ENCODE data around the gene IGFL2.
"Not testable (repeated sequence)": the region's sequence is repeated elsewhere in the genome, so short reads cannot be mapped to it uniquely, and the experiment has no call there.

The IGFL2 gene

DNA sequence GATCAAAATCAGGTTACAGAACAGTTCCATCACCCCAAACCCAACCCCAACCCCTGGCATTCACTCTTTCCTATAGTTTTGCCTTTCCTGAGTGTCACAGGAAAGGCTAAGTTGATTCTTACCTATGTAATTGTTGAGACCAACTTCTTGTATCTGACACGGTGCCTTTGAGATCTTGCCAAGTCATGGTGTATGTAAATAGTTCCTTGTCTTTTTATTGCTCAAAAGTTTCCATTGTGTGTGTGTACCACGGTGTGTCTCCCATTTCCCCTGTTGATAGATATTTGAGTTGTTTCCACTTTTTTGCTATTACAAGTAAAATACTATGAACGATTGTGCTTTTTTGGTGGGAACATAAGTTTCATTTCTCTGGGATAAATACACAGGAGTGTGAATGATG is 3.3 kb upstream of the IGFL2 start:
- DNase-seq = no peak

DNA sequence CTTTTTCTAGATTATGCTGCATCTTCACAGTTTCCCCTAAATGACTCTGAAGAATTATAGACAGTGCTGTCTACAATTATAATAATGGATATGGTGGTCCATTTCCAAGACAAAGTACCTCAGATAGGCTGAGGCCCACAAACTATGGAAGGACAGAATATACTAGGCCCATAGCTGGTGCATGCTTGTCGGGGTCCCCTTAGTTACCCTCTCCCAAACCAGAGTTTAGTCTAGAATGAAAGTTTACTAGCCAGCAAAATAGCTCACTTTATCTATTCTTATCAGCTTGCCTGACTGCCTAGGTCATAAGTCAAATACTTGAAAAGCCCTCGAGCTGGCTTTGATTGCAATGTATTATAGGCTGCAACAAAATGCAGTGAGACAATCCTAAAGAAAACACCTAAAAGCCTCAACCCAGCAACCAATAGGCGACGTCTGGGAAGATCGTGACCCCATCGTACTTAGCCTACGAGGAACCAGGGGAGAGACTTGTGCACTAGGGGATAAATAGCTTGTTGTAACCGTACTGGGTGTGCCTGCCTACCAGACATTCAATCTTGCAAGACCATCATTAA is 785 bp upstream of the IGFL2 start:
- DNase-seq = no peak

DNA sequence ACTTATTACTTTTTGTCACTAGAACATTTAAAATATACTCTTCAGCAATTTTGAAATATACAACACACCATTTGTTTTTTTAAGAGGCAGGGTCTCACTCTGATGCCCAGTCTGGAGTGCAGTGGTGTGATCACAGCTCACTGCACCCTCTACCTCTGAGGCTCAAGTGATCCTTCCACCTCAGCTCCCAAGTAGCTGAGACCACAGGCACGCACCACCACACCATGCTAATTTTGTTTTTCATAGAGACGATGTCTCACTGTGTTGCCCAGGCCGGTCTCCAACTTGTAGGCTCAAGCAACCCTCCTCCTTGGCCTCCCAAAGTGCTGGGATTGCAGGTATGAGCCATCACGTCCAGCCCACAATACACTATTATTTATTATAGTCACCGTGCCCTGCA is 2.6 kb downstream of the IGFL2 start:
- DNase-seq = no peak

DNA sequence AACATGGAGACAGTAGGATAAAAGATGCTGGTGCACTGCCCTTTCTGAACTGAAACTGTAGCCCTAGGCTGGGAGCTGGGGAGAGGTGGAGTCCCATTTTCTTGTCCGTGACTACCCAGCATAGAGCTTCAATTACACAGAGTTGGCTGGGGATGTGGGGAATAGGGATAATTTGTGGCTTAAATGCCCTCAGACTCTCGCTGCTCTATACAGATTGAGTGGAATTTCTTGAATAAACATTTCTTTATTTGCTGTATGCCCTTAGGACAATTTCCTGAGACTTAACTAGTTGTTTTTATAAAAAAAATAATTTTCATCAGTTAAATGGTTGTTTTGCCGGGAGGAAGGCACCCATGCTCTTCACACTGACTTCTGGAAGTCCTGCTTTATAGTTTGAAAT is 7.2 kb downstream of the IGFL2 start:
- no peak for DNase-seq

DNA sequence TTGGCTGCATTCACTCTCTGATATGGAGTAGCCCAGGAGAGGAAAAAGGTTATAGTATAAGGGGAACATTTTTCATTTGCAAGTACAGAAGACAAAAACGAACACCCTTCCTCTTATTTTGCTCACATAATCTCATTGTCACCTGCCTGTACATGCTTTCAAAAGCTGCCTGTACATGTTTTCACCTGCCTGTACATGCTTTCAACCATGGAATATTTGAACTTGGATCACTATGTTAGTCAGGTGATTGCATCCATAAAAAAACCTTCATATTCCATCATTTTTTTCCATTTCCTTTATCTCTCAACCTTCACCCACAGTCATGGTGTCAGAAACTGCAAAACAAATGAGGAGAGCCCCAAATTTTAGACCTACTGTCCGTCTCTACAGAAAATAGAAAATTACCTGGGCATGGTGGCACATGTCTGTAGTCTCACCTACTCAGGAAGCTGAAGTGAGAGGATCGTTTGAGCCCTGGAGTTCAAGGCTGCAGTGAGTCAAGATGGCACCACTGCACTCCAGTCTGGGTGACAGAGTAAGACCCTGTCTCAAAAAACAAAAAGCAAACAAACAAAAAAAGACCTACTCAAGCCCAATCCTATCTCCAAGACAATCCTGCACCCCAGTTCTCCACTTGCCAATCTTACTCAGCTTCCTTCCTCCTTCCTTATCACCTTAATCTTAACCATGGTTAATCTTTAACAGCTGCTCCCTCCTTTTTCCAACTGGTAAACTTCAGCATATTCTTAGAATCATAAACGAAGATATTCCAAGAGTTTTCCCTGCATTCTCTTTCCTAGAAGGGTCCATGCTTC is 11.6 kb downstream of the IGFL2 start:
- no peak for DNase-seq

DNA sequence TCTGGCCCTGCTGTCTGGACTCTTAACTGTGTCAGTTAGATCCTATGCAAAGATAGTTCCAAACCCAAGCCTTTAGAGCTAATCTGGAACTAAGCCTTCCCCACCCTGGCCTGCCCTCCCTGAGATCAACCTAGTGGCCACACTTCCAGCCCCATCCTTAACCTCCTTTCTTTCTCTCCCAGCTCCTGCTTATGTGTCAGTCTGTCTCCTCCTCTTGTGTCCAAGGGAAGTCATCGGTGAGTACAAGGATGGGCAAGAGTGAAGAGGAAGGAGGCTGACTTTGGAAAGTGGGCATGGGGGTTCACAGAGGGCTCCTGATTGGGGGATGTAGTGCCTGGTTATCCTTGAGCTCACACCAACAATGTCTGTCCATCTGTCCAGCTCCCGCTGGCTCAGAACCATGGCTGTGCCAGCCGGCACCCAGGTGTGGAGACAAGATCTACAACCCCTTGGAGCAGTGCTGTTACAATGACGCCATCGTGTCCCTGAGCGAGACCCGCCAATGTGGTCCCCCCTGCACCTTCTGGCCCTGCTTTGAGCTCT is 12.3 kb downstream of the IGFL2 start:
- no peak for DNase-seq

DNA sequence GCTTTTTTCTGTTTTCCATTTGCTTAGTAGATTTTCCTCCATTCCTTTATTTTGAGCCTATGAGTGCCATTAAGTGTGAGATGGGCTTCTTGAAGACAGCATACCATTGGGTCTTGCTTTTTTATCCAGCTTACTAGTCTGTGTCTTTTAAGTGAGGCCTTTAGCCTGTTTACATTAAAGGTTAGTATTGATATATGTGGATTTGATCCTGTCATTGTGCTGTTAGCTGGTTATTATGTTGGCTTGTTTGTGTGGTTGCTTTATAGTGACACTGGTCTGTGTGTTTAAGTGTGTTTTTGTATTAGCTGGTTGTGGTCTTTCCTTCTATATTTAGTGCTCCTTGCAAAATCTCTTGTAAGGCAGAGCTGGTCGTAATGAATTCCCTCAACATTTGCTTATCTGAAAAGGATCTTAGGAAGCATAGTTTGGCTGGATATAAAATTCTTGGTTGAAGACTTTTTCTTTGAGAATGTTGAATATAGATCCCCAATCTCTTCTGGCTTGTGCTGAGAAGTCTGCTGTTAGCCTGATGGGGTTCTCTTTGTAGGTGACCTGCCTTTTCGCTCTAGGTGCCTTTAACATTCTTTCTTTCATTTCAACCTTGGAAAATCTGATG is 13.7 kb downstream of the IGFL2 start:
- not testable (repeated sequence) for DNase-seq

DNA sequence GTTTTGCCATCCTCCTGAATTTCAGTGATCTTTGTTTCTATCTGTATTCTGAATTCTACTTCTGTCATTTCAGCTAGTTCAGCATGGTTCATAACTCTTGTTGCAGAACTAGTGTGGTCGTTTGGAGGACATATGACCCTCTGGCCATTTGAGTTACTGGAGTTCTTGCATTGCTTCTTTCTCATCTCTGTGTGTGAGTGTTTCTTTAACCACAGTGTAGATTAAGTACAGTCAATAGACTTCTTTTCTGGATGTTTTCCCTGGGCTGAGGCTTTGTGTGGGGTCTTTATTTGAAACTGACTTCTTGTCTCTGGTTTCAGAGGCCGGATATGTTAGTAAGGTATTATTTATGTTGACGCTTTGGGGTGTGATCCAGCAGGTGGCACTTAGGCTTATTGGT is 14.7 kb downstream of the IGFL2 start:
- DNase-seq = no peak

DNA sequence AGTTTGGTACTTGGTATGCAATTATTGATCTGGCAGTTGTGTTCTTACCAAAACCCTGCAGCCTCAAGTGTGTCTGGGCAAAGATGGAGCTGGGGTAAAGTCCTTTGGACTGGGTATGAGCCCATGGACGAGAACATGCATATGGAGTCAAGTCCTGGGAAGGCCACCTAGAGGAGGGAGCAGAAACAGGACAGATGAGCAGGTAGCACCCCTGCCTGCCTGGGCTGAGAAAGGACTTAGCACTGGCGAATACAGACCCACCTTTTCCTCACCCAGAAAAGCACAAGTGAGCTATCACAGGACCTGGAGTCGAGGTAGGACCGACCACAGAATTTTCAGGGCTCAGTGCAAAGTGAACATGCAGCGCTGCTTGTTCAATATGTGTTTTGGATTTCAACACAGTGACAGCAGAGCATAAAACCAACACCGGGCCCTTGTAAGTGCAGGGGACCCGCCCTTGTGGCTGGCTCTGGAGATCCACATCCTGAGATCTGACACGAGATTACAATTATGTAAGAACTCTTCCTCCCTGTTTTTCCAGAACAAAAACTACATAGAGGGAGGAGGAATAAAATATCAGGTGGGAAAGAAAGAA is 25.9 kb downstream of the IGFL2 start:
- DNase-seq = no peak

DNA sequence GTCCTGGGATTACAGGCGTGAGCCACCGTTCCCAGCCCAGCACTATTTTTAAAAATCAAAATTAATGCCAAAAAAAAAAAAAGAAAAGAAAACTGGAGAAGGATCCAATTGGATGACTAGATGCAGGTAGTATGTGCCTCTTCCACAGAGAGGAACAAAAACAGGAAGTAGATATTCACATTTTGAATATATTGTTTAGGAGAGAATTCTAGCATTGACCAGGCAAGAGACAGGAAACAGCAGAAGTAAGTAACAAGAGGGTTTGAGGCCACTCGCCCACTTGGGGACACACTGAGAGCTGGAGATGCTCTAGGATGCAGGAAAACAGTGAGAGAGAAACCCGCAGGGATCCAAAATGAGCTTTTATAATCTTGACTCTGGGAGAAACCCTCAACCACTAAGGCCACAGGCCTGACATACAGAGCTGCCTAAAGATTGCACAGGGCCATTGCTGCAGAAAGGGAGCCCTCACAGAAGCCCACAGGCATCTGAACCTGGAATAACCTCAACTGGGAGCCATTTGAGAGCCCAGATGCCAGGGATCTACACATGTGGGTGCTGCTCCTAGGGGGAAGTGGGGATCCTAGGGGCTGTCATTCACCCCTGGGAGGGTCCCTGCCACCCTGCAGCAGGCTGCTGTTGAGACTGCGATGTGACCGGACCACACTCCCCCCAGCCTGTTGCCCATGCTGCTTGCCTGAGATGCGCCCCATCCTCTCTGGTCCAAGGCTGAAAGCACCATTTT is 28.2 kb downstream of the IGFL2 start:
- no peak for DNase-seq

DNA sequence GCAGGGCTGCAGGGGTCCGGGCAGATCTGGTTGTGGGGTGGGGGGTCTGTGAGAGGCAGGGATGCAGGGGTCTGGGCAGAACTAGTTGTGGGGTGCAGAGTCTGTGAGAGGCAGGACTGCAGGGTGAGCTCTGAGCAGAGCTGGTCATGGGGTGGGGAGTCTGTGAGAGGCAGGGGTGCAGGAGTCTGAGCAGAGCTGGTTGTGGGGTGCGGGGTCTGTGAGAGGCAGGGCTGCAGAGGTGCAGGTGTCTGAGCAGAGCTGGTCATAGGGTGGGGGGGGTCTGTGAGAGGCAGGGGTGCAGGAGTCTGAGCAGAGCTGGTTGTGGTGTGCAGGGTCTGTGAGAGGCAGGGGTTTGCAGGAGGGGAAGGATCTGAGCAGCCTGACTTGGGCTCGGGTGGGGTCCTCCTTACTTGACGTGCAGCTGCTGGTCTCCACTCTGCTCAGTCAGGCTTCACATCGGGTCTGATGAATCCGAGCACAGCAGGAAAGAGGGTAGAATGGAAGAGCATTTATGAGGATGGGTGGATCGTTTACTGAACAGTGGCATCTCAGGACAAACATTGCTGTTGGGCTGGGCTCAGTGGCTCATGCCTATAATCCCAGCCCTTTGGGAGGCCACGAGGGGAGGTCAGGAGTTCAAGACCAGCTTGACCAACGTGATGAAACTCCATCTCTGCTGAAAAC is 31.2 kb downstream of the IGFL2 start:
- DNase-seq = no peak

DNA sequence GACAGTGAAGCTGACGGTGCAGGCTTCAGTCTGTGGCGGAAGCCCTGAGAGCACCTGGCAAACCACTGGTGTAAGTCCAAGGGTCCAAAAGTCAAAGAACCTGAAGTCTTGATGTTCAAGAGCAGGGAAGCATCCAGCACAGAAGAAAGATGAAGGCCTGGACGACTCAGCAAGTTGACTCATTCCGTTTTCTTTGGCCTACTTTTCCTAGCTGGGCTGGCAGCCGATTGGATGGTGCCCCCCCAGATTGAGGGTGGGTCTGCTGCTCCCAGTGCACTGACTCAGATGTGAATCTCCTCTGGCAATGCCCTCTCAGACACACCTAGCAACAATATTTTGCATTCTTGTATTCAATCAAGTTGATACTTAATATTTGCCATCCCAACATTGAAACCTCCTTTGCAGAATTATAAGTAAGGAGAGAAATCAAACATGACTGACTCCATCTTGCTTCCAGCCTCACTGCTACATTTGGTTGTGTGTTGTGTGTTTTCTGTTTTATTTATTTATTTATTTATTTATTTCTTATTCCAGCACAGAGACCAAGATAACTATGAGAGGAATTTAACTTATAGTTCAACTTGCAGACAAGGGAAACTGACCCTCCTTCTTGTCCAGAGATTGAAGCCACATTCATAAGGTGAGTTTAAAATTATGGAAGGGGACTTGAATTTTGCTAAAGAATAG is 32.8 kb downstream of the IGFL2 start:
- no peak for DNase-seq

DNA sequence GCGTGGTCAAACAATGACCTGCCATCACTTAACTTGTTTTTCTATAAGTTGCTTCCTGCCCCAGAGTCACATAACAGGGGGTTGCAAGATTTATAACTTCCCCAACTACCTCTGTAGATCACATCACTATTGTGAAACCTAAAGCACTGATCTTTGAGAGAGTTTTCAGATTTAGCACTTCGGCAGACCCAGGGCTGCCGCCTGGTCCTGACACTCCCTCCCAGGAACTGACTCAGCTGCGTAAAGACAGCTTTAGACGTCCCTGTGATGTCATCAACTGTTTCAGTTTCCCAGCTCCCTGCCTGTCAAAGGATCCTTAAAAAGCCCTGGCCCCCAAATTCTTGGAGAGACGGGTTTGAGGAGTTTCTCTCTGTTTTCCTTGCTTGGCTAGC is 33.3 kb downstream of the IGFL2 start:
- peak; percentile 48 for DNase-seq

DNA sequence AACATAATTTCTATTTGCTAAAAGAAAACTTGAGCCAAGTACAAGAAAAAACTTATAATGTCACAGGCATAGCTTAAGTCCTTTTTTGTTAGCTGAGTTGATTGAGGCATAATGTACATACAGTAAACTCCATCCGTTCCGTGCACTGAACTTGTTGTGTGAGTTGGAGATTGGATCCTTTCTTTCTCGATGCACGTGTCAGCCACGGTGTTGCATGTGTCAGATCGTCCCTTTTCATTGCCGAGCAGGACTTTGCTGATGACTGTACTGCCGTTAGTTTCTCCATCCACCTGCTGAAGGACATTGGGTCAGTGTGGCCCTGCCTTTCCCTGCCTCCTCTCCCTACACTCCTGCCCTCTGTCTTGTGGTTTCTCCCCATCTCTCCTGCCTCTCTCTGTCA is 34.4 kb downstream of the IGFL2 start:
- no peak for DNase-seq

DNA sequence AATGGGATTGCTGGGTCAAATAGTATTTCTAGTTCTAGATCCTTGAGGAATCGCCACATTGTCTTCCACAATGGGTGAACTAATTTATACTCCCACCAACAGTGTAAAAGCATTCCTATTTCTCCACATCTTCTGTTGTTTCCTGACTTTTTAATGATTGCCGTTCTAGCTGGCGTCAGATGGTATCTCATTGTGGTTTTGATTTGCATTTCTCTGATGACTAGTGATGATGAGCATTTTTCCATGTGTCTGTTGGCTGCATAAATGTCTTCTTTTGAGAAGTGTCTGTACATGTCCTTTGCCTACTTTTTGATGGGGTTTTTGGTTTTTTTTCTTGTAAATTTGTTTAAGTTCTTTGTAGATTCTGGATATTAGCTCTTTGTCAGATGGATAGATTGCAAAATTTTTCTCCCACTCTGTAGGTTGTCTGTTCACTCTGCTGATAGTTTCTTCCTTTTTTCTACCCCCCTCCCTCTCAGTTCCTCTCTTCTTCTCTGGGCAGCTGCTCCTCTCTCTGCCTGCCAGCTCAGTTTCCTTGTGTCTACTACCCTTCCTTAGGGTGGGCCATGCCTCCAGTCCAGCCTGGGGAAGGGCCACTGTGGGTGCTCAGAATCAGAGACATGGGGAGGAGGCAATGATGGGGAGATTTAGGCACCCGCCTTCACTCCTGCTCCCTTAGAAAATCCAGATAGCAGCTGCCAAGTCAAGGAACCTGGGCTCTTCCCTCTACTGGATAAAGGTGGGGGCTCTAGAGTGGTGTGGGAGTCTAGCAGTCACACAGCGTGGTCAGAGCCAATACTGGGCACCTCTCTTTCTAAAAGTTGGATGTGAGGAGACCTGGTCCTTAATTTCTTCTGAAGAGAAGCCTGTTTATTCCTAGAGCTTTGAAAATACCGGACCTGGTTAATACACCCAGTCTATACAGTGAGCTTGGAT is 37.0 kb downstream of the IGFL2 start:
- DNase-seq = not testable (repeated sequence)

DNA sequence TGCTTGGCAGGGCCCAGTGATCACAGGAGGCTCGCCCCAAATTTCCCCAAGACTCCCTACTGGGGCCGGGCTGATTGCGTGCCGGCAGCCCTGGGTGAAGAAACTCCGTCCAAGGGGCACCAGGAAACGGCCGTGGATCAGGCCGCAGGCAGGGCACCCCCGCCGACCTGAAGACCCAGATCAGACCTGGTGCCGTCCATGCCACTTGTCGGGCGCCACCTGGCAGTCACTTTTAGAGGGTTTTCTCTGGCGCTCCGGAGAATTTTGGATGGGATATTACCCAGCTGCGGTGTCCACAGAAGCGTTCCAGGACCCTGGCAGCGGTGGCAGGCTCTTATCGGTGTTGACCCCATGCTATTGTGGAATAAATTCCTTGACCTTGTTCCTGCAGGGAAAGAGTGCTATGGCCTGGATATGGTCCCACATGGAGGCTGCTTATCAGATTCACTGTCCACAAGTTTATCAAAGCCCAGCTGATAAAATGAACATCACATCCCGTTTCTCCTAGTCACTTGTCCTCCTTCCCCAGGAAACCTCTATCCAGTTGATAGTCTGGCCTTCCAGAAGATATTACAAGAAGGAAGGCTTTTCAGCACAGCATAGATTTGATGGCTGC is 38.2 kb downstream of the IGFL2 start:
- no peak for DNase-seq

DNA sequence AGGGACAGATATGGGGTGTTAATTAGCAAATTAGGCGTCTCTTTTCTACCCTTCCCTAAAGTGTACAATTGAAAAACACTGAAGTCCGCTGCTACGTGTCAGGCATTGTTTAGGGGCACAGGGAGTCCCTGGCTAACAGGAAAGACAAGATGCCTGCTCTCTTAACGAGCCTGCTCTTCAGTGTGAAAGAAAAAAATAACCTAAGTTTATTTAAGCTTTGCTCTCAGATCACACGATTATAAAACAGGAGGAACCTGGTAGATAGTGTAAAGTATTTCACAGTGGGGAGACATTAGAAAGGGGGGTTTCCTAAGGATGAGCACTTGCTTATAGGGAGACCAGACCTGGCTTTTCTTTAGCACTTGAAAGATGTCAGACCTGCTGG is 38.7 kb downstream of the IGFL2 start:
- no peak for DNase-seq

DNA sequence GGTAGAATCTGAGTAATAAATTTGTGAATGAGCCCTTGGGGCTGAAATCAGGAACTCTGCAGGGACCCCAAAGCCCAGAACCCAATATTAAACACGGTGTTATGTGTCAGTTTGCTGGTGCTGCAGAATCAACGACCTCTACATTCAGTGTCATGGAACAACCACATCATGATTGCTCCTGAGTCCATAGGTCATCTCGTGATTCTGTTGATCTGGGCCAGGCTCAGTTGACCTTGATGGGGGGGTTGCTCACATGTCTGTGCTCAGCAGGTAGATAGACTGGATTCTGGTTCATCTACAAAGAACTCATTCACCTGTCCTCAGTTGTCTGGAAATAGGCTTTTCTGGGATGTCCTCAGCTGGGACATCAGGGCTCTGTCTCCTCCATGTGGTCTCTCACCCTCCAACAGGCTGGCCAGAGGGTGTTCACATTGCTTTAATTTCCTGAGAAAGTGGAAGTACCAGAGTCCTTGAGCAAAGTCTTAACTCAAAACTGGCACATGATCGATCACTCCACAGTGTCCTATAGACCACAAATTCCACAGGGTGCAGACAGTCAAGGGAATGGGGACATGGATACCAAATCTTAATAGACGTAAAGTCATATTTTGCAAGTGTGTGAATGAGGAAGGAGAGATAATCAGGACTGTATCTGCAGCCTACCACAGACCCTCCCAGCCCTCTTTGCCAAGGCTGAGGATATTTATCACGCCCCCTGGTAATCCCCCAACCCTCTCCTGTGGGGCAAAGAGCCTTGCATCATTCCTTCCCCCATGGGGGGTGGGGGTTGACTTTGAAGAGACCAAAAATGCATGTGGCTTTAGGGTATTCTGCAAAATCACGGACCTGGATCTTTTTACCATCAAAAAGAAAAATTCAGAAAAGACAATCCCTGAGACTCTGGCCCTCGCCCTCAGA is 42.2 kb downstream of the IGFL2 start:
- no peak for DNase-seq

DNA sequence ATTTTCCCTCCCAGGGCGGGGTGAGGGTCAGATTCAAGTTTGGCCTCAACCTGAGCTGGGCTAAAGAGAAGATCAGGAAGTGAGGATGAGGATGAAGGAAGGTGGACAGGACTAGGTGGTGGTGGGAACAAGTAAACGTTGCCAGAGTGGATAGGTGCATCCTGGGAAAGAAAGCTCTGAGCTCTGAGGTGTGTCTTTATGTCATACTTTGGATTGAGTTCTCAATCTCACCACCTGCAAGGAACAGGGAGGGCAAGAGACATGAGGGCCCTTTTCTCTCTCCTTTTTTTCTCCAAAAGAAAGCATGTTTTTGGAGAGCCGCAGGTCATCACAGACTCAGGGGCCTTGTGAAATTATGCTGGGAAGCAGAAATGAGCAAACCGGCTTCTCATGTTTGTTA is 43.3 kb downstream of the IGFL2 start:
- no peak for DNase-seq

All from activated CD4-positive, alpha-beta T cell treated with anti-CD3 and anti-CD28 coated beads for 48 hours (primary cell).